ENCODE data around the gene SHH.

Gene SHH

GRCh38 chr7:155762036-155762435 is 50.2 kb downstream of the SHH start:
- no peak for DNase-seq

GRCh38 chr7:155761162-155761561 is 51.1 kb downstream of the SHH start:
- no peak for DNase-seq

DNA sequence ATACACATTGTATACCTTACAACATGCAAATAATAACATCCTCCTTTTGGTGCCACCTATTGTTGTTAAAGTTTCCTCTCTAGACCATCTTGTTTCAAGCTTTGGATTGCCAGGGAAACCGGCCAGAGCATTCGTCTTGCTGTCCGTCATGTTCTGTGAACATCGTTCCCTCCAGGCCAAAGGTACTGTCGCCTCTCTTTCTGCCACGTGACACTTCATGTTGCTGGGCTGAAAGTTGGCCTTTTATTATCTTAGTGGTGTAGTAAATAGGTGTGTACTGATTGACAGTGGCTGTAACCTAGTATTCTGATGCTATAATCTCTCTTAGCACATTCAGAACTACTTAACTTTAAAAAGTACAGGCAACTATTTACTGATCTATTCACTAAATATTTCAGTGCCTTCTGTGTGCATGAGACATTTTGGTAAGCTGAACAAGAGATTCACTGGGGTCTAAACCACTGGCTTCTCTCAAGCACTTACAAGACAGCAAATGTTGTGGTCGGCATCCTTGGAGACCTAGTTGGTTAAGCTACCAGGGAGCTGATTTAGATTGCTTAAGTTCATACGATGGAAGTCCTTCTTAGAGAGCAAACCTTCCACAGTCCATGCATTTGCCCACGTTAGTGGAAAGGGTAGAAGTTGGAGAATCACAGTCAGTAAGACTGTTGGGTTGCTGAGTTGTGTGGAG is 52.4 kb downstream of the SHH start:
- no peak for DNase-seq

GRCh38 chr7:155758348-155758747 is 53.9 kb downstream of the SHH start:
- DNase-seq: no peak

- no peak for DNase-seq
Observed at GRCh38 chr7:155756322-155756721, 55.9 kb downstream of the SHH start.

DNA sequence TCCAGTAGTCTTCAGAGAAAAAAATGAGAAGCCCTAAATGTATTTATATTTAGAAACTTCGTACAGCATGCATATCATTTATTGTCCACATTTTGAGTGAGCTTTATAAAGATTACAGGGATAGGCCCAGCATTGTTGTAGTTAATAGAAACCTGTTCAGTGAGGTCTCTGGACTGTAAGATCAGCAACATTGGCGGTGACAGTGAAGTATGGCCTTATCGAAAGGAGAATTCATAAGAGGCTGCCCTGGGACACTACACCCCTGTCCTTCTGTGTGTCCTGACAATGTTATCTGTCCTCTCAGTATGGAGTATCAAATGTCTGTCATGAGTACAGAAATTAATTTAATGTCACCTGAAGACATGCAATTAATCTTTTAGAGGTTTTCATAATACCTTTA is 57.2 kb downstream of the SHH start:
- no peak for DNase-seq

- DNase-seq: no peak
Observed at GRCh38 chr7:155754165-155754564, 58.1 kb downstream of the SHH start.

DNA sequence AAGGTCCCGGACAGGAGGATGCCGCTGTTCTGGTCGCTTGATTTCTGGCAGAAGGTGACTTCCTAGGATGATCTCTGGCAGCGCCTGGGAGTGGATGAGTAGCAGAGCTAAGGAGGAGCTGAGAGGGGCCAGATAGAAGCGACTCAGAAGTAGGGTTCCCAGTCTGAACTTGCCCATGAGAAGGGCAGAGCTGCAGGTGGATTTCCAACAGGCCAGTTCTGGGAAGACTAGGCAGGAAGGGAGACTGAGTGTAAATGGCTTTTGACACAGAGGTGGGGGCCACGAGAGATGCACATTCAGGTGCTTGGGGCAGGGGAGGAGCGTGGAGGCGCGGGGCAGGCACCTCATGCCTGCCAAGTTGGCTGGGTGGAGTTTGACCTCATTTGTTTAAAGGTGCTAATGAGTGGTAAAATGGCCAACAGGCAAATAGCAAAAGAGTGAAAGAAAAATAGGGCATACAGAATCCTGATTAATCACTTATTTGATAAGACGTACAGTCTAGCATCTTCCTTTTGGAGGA is 58.8 kb downstream of the SHH start:
- no peak for DNase-seq

GRCh38 chr7:155752756-155753445 is 59.4 kb downstream of the SHH start:
- DNase-seq: no peak

GRCh38 chr7:155751409-155751808 is 60.9 kb downstream of the SHH start:
- no peak for DNase-seq

DNA sequence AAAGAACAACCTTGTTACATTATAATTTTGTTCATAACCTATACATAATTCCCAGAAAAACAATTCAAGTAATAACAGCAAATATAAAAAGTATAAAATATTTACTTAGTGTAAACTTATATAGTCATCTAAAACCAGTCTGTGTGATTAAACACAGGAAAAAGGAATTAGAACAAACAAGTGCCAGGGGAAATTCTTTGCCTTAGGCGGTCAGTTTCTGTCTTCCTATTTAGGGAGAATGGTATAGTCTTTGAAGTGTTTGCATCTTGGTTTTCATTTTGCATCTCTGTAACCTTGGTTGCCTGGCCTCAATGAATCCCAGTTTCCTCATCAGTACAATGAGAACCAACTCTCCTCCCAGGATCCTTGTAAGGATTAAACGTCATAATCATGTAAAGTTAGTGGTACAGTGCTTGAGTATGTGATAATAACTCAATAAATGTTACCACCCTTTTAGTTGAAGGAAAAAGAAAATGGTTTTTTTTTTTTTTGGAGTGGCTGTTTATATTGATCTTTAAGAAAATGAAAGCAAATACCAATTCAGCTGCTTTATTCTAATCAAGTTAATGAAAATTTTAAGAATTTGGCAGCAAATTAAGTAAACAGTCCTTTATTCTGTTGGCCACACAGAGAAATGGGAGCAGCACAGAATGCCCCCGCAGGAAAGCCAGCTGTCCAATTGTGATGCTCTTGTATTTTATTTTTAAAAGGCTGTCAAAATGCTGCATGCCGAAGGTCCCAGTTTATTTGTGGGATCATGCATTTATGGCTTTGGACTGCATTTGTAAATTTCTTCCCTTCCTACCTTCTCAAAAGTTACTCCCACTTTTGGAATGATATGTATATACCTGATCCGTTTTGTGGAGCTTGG is 61.8 kb downstream of the SHH start:
- DNase-seq: no peak

Data from activated CD8-positive, alpha-beta memory T cell treated with anti-CD3 and anti-CD28 coated beads, Interleukin-2, amount 50 U/mL, for 48 hours (primary cell).